ENCODE data around the gene KCNG2. TPM values are rescaled to one million over a fixed set of nuclear protein-coding genes. Genes with fewer than 3 reads are reported as not detected.

Gene KCNG2
- polyA plus RNA-seq, 1 donor: 0.46 TPM

DNA sequence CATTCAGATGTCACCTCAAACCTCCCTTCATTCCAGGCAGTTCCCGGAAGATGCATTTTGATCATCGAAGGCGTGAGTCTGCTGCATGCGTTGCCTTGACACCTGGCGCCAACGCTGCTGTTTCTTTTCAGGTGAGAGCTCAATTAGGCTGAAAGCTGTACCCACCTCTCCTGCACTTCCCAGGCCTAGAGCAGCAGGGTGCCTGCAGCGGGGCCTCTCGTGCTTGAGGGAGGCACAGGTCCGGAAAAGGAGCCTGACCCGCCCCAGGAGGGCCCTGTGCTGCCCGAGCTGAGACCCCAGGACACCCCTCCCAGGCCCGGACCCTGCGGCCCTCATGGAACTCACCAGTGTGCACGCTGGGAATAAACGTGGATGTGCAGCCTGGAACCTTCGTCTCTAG, 31.4 kb upstream of the KCNG2 start:
- DNase-seq (ENCODE audit: low read depth): no peak

DNA sequence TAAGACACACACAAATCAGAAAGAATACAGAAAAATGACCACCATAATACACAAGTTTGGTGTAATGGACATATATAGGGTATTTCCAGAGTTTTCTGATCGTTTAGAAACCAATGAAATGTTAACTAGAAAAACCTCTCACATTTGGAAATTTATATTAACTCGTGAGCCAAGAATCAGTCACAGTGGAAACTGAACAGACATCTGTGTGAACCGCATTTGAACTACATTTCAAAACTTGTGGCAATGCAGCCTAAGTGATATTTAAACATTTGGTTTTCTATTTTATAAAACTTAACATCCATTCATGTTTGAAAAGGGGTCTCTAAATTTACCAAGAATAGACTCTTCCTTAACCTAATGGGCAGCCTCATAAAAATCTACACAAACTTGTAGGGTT, 29.0 kb upstream of the KCNG2 start:
- no peak for DNase-seq (ENCODE audit: low read depth)

DNA sequence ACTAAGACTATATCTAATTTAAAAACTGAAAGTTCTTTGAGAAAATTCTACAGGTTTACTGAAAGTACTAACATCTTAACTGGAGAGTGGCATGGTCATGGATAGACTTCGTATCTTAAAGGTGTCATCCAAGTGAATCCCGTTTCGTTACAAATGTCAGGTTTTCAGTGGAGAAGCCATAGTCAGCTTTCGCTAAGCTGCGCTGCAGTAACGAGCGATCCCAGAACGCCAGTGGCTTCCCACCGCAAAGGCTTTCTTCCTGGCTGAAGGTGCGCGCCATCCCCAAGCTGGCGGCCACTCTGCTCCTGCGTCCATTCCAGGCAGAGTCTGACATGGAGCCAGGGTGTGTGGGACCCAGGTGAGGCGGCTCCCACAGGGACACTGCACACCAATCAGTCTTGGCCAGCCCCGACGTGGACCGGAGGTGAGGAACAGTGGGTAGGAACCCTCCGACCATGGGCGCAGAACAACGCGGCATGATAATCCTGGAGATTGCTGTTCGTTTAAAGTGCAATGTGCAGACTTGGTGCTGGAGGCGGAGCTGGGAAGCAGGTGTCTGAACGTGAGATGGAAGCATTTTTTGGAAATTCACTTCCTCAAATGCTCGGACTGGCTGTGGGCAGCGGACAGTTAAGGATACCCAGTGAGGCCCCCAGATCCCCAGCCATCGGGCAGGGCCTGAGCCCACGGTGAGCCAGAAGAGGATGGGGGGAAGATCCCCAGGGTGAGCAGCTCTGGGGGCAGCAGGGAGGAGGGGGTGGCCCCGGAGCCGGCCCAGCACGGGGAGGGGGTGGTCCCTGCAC, 27.8 kb upstream of the KCNG2 start:
- DNase-seq (ENCODE audit: low read depth): no peak

DNA sequence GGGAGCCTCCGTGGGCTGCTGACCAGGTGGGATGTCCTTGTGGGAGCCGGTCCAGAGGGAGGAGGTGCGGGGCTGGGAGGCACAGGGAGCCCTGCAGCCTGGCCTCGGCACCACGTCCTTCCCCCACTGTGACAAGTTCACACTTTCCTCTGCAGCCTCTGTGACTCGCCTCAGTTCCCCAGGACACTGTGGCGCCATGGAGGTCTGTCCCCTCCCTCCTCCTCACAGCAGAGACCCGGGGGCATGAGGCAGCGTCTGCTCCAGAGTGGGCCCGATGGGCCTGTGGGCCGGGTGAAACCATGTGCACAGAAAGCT, 27.3 kb upstream of the KCNG2 start:
- DNase-seq (ENCODE audit: low read depth): no peak

DNA sequence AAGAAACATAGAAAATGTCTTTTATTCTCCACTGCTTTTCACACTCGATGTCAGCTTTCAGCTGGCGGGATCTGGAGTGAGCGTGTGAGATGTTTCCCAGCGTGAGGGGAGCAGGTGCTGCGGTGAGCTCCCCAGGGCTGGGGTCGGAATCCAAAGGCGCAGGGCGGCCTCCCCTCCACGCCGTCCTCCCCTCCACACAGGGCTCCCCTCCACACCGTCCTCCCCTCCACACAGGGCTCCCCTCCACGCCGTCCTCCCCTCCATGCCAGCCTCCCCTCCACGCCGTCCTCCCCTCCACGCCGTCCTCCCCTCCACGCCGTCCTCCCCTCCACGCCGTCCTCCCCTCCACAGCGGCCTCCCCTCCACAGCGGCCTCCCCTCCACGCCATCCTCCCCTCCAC, 26.9 kb upstream of the KCNG2 start:
- no peak for DNase-seq (ENCODE audit: low read depth)

DNA sequence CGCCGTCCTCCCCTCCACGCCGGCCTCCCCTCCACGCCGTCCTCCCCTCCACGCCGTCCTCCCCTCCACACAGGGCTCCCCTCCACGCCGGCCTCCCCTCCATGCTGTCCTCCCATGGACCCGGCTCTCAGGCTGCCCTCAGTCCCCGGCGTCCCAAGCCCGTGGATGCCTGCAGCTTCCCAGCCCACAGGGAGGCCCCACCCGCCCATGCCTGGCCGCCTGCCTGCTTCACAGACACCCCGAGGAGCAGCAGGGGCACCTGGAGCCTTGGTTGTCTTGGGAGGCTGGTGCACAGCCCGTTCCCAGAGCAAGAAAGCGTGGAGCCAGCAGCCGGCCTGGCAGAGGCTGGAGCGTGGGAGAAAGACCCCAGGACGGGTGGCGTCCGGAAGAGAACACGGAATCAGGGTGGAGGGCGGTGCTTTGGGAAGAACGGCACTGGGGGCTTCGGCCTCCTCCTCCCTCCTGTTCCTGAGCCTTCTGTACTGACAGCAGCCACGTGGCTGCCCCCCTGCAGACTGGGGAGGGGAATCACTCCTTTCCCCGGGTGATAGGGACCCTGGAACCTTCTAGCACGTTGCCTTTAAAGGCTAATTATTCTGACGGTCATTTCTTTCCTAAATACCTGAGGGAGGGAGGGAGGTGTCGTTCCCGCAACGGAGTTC, 26.2 kb upstream of the KCNG2 start:
- no peak for DNase-seq (ENCODE audit: low read depth)

DNA sequence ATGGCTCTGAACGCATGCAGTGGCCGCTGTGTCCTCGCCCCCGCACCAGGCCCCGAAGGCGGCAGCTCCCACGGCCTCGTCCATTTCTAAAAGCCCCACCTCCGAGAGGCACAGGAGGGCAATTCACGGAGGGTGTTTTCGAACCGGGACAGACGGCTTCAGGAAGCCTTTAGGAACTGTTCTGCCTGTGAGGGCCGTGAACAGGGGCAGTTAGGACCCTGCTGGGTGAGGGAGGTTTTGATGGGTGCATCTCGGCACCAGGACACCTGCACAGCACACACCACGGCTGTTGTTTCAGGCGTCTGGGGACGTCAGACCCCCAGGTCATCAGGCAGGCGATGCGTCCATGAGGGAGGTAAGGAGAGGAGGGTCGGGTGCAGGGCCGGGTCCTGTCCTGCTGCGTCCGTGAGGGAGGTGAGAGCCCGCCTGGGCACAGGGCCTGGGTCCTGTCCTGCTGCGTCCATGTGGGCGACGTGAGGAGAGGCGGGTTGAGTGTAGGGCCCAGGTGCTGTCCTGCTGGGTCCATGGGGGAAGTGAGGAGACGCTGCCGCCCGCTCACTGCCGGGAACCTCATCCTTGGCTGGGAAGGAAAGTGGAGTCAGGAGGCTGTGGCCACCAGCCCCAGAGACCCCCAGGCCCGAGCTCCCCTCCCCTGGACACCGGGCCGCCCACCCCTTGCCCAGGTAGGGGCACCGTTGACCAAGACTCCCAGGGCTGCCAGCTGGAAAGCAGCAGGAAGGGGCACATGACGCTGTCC, 25.5 kb upstream of the KCNG2 start:
- DNase-seq (ENCODE audit: low read depth): no peak

DNA sequence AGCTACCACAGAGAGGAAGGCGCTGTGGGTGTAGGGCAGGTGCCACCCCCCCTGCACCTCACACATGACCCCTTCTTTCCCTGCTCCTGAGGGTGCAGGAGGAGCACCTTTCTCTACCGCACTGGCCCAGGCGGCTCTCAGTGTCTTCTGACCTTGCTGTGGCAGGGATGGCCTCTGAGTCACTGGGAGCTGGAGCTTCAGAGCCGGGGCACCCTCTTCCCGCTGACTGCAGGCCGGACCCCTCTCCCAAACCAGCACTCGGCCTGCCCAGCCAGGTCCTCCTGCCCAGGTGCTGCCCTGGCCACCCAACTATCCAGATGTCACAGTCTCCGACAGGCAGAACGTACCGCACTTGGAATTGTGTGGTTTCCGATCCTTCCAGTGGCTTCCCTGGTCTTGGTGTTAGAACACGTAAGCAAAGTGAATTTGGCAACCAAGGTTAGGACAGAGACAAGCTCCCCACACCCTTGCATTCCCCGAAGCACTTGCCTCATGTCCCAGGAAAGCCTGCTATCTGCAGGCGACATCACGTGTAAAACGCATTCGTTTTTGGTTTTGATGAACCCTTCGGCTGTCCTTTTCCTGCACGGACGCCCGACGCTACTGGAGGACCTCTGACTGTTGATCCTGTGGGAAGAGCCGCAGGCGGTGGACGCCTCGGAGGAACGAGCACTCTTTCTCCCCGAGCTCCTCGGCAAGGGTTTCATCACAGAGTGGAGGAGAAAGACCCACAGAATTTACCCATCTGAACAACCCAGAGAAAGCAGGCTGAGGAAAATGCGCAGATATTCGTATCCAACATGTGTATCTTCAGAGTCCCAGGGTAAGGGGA, 24.7 kb upstream of the KCNG2 start:
- DNase-seq (ENCODE audit: low read depth): no peak

DNA sequence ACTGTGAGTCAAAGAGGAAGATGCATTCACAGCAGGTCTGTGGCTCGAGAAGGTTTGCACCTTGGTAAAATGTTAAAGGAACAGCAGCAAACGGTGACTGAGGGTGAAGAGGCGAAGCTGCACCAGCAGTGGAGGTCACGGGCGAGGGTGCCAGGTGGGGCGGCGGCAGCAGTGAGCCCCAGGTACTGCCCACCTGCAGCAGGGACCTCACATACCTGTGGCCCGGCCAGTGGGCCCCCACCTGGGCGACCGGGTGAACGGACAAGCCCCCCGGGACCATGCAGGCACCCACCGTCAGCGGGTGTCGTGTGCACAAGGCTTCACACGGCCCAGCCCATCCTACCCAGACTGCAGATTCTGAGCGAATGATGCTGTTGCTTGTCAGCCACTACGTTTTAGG, 23.6 kb upstream of the KCNG2 start:
- no peak for DNase-seq (ENCODE audit: low read depth)

DNA sequence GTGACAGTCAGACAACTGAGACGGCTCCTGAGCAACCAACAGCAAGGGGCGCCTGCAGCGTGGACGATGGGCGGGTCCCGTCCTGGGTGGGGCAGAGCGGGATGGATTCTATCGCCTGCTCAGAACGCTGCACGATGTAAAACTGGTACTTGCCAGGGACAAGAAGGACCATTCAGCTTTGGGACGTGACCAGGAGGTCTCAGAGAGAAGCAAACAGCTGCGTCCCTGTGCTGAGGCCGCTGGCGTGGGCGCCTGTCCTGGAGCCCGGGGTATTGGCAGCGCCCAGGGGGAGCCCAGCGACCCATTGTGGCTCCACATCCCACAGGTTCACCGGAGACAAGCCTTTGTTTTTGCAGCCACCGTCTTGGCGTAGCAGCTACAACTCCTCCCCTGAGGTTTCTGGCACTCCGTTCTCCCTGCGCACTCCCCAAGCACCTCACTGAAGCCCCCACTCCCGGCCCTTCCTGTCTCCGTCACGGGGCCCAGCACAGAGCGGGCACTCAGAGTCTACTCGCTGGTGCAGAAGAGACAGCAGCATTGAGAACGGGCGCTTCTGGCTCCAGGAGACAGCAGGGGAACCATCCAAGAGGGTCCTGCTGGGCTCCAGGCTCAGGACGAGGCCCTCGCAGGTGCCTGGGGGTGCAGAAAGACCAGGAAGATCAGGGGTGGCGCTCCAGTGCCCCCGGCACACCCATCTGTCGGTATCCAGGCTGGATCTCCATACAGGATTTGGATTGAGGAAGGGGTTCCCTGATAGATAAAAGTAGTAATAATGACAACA, 22.1 kb upstream of the KCNG2 start:
- DNase-seq (ENCODE audit: low read depth): no peak

DNA sequence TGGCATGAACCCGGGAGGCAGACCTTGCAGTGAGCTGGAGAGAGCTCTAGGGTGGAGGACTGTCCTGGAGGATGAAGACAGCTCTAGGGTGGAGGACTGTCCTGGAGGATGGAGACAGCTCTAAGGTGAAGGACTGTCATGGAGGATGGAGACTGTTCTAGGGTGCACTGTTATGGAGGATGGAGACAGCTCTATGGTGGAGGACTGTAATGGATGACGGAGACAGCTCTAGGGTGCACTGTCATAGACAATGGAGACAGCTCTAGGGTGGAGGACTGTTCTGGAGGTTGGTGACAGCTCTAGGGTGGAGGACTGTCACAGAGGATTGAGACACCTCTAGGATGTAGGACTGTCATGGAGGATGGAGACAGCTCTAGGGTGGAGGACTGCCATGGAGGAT, 21.1 kb upstream of the KCNG2 start:
- DNase-seq (ENCODE audit: low read depth): no peak

DNA sequence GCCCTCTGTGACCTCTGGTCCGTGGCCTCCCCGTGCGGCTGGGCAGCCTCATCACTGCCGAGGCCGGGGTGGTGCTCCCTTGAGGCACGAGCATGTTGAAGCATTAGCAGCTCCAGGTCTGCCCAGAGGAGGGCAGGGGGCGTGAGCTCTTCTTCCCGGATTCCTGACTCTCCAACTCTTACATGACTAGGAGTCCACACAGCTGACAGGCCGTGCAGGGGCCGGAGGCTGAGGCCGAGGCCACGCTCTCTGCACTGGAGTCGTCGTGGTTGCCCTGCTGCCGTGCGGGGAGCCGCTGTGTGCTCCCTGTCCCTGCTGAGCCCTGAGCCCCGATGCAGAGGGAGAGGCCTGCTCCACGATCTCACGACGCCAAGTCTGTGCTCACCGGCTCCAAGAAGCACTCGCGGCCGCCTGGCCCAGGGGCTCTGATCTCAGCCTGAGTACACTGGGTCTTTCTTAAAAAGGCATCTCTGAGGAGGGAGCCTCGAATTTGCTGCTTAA, 19.4 kb upstream of the KCNG2 start:
- no peak for DNase-seq (ENCODE audit: low read depth)

DNA sequence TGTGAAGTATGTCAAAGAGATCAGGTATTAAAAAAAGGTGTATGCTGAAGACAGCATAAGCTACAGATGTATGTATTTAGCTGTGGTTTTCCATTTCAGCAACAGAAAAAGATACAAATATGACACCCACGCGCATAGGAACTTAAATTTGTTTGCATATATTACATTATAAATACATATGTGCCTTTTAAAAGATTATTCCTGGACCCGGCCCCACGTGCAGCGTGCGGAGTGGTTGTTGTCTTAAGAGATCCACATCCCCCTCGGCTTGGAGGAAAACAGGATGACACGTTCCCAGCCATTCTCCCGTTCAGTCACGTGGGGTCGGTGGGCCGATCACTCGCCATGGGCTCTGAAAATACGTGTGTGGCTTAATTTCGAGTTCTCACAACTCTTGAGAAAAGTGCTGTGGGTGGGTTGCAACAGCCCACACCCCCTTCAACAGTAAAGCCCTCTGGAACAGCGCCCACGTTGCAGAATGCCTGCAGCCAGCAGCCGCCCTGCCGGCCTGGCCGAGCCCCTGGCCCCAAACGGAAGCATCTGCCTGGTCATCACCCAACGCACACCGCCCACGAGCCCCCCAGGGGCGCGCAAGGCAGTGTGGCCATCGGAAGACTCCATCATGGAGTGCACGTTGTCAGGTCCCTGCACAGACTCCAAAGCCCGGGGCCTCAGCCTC, 18.6 kb upstream of the KCNG2 start:
- DNase-seq (ENCODE audit: low read depth): no peak

DNA sequence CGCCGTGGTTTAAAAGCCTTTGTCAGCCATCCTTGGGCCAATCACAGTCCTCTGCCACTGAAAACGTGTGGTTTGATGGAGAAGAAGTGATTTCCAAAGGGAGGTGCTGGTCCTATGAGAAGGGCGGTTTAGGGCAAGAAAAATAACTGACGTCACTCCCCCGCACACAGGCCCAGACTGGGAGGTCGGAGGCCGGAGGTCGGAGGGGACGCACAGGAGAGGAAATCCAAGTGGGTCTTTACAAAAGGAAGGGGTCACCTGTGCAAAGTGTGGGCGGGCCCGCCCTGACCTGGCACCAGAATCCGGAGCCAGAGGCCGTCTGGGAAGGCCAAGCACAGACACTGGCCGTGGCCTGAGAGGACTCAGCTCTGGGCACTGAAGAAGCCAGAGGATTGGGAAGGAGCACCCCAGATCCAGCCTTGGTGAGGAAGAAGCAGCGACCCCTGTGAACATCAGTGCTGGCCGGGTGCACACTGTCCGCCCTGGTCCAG, 18.0 kb upstream of the KCNG2 start:
- DNase-seq (ENCODE audit: low read depth): no peak

DNA sequence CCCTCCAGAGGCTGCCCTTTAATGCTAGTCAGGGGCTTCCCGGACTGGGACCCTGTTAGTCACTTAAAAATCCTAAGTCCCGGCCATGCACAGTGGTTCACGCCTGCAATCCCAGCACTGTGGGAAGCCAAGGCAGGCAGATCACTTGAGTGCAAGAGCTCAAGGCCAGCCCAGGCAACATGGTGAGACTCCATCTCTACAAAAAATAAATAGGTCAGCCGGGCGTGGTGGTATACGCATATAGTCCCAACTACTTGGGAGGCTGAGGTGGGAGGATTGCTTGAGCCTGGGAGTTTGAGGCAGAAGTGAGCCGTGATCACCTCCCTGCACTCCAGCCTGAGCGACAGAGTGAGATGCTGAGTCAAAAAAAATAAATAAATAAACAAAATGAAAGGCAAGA, 17.2 kb upstream of the KCNG2 start:
- DNase-seq (ENCODE audit: low read depth): no peak

DNA sequence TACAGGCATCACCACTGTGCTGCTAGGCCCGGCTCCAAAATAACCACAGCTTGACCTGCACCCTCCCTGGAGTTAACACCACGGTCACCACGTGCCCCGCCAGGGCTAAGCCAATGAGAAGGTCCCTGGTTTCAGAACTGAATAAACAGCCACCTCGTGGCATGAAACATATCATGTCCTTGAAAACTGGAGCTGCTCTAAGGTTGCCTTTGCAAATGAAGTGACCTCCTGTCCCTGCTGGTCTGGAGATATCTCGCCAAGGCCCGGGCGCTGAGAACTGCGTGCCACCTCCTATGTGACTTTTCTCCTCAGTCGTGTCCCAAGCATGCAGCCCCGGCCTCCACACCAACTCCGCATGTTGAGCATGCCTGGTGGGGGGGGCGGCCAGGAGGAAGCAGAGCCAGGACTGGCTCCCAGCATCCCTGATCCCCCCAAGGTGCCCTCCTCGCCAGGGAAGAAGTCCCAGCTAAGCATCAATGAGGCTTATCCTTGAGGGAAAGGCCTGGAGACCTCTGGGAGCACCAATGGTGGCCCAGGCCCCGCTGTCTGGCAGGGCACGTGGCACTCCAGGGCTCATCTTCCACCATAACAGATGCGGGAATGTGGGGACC, 16.3 kb upstream of the KCNG2 start:
- no peak for DNase-seq (ENCODE audit: low read depth)

DNA sequence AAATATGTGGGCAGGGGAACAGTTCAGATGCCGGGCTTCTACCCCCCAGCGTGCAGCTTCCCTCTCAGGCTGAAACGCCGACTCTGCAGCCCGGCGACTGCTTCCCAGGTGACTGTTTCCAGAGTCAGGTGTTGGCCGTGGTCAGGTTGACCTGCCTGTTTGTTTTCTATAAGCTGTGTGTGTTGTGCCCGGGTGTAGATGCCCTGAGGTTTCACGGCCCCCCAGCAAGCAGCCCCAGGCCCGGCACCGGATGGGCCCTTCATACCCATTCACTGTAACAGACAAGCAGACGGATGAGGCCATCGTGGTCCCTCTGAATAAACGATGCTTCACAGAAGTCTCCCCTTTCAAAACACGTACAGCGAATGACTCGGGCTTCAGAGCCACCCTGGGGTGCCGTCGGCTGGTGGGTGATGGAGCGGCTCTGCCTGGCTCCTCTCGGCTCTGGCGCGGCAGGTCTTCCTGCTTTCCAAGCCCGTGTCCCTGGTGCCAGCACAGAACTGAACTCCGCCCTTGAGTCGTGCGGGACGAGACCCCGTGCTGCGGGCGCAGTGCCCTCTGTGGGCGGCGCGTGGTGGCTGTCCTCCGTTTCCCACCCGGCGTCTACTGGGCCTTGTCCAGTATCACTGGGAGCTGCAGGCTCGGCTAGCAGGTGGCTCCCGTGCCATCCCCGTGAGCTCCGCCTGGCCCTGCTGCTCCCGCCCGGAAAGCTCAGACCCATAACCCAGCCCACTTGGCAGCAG, 15.0 kb upstream of the KCNG2 start:
- DNase-seq (ENCODE audit: low read depth): no peak

DNA sequence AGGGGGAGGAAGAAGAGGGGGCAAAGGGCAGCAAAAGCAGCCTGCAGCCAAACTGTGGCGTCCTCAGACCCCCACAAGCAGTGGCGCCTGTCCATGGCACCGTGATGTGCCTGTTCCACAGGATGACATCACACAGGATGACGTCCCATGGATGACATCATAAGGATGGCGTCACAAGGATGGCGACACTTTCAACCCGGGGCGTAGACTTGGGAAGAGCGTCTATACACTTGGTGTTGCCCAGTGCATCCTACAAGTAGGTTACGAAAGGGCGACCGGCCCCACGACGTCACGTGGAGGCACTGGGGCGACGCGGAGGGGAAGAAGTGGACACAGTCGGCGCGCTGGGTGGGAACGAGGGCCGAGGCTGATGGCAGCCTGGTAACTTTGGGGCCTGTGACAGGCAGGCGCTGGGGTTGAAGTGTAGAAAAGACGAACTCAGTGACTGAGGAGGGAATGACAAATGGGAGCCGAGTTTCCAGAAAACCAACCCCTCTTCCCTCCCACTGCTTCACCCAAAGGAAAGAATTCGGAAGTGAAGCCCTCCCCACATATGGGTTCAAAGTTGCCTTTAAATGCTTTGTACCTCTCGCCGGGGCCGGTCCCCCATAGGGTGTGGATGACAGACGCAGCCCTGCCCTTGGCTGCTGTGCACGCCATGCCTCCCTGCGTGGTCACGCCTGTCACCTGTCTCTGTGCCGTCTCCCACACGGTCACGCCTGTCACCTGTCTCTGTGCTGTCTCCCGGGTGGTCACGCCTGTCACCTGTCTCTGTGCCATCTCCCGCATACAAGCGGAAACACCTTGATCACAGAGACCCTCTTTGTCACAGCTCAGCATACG, 13.4 kb upstream of the KCNG2 start:
- DNase-seq (ENCODE audit: low read depth): no peak

All from forelimb muscle (tissue), 1 donor.